Neural cell (in vitro differentiated cells): Measurements from ENCODE around the gene PLCD1. TPM values are rescaled to one million over a fixed set of nuclear protein-coding genes. Genes with fewer than 3 reads are reported as not detected.

Experiments used
- H2AFZ ChIP-seq: fragments of 200-600, 300-800 bp; sonication (generic), shearing (Covaris generic); 2 replicates; pipeline ENCODE4 v1.6.0; 2014; ENCODE audit warnings: low read depth, mild to moderate bottlenecking, antibody characterized with exemption, low read length, moderate library complexity
- H3F3A ChIP-seq: fragments of 200-600 bp; shearing (Covaris generic); 2 replicates; pipeline ENCODE4 v1.6.1; 2016; ENCODE audit warnings: mild to moderate bottlenecking, moderate library complexity, mixed read lengths, antibody characterized with exemption, low read length; ENCODE audit not compliant: insufficient read depth, poor library complexity, severe bottlenecking
- H3K27ac ChIP-seq: fragments of 200-600, 300-800 bp; sonication (generic), shearing (Covaris generic); 2 replicates; pipeline ENCODE4 v1.5.1; 2014; ENCODE audit warnings: mild to moderate bottlenecking, low read length, moderate library complexity
- H3K27me3 ChIP-seq: fragments of 300-800, 200-600 bp; sonication (generic), shearing (Covaris generic); 2 replicates; pipeline ENCODE4 v1.6.0; 2014; ENCODE audit warnings: mild to moderate bottlenecking, low read depth, low read length, moderate library complexity; ENCODE audit not compliant: insufficient read depth
- H3K36me3 ChIP-seq: fragments of 300-800, 200-600 bp; sonication (generic), shearing (Covaris generic); 2 replicates; pipeline ENCODE4 v1.5.1; 2014; ENCODE audit warnings: mild to moderate bottlenecking, antibody characterized with exemption, low read length, moderate library complexity; ENCODE audit not compliant: insufficient read depth
- H3K4me2 ChIP-seq: fragments of 300-800, 200-600 bp; sonication (generic), shearing (Covaris generic); 2 replicates; pipeline ENCODE4 v1.6.0; 2014; ENCODE audit warnings: mild to moderate bottlenecking, low read length
- H3K4me3 ChIP-seq: fragments of 300-800, 200-600 bp; sonication (generic), shearing (Covaris generic); 2 replicates; pipeline ENCODE4 v1.5.1; 2014; ENCODE audit warnings: mild to moderate bottlenecking, low read length, moderate library complexity
- H3K79me2 ChIP-seq: fragments of 200-600 bp; shearing (Covaris generic); replicated peaks from 2 replicates; pipeline ENCODE4 v1.6.0; 2014; ENCODE audit warnings: mild to moderate bottlenecking, low read length, moderate library complexity; ENCODE audit not compliant: insufficient read depth
- H3K9ac ChIP-seq: fragments of 300-800, 200-600 bp; sonication (generic), shearing (Covaris generic); 2 replicates; pipeline ENCODE4 v1.6.1; 2016; ENCODE audit warnings: mild to moderate bottlenecking, low read length, mixed read lengths
- H3K9me2 ChIP-seq: fragments of 200-600 bp; shearing (Covaris generic); 2 replicates; pipeline ENCODE4 v1.6.1; 2016; ENCODE audit warnings: mild to moderate bottlenecking, low read length, mixed read lengths; ENCODE audit not compliant: insufficient read depth
- H3K9me3 ChIP-seq: fragments of 200-600, 300-800 bp; sonication (generic), shearing (Covaris generic); 2 replicates; pipeline ENCODE4 v1.6.1; 2016; ENCODE audit warnings: mild to moderate bottlenecking, mixed run types, low read length, moderate library complexity, mixed read lengths
- H4K20me1 ChIP-seq: fragments of 200-600 bp; shearing (Covaris generic); 2 replicates; pipeline ENCODE4 v1.6.1; 2016; ENCODE audit warnings: mild to moderate bottlenecking, mixed run types; ENCODE audit not compliant: insufficient read depth
- EP300 ChIP-seq: fragments of 450-650 bp; conservative IDR thresholded peaks from 2 replicates; pipeline ENCODE4 v1.6.1; 2014; ENCODE audit warnings: antibody characterized with exemption, mild to moderate bottlenecking, moderate library complexity; ENCODE audit not compliant: poor library complexity, severe bottlenecking
- EZH2 ChIP-seq: fragments of 200-600, 300-800 bp; shearing (Covaris generic), sonication (generic); IDR thresholded peaks from 2 replicates; pipeline ENCODE4 v1.6.1; 2014; ENCODE audit warnings: antibody characterized with exemption, low read length, borderline replicate concordance, mild to moderate bottlenecking; ENCODE audit not compliant: insufficient read depth, poor library complexity, severe bottlenecking
- MXI1 ChIP-seq: fragments of 450-650 bp; conservative IDR thresholded peaks from 2 replicates; pipeline ENCODE4 v1.6.1; 2014; ENCODE audit warnings: antibody characterized with exemption, mild to moderate bottlenecking; ENCODE audit not compliant: poor library complexity, severe bottlenecking
- POLR2AphosphoS5 ChIP-seq: IDR thresholded peaks from 2 replicates; pipeline ENCODE4 v1.6.1; 2012
- RAD21 ChIP-seq: fragments of 450-650 bp; conservative IDR thresholded peaks from 2 replicates; pipeline ENCODE4 v1.6.1; 2014; ENCODE audit warnings: antibody characterized with exemption, mild to moderate bottlenecking, moderate library complexity
- SMC3 ChIP-seq: fragments of 450-650 bp; conservative IDR thresholded peaks from 2 replicates; pipeline ENCODE4 v1.6.1; 2014; ENCODE audit warnings: antibody characterized with exemption, mild to moderate bottlenecking, moderate library complexity; ENCODE audit not compliant: poor library complexity
- TAF1 ChIP-seq: IDR thresholded peaks from 2 replicates; pipeline ENCODE4 v1.6.1; 2012; ENCODE audit warnings: low read depth
- polyA plus RNA-seq: library from polyadenylated mRNA; depleted of rRNA; stranded (reverse); fragments of >200 nt; gene quantifications from 2 replicates; pipeline ENCODE4 v1.2.3, GENCODE V29; 2014
- TF ChIP-seq, protein P1 (sequence below): fragments of 450-650 bp; IDR thresholded peaks from 2 replicates; pipeline ENCODE4 v1.5.1; 2014; ENCODE audit warnings: antibody characterized with exemption, mild to moderate bottlenecking, moderate library complexity; ENCODE audit not compliant: poor library complexity, severe bottlenecking
- TF ChIP-seq, protein P2 (sequence below): IDR thresholded peaks from 2 replicates; pipeline ENCODE4 v1.6.1; 2012; ENCODE audit warnings: borderline replicate concordance

The PLCD1 gene
- polyA plus RNA-seq, 1 donor from 2014 or later: 4.6 TPM

DNA sequence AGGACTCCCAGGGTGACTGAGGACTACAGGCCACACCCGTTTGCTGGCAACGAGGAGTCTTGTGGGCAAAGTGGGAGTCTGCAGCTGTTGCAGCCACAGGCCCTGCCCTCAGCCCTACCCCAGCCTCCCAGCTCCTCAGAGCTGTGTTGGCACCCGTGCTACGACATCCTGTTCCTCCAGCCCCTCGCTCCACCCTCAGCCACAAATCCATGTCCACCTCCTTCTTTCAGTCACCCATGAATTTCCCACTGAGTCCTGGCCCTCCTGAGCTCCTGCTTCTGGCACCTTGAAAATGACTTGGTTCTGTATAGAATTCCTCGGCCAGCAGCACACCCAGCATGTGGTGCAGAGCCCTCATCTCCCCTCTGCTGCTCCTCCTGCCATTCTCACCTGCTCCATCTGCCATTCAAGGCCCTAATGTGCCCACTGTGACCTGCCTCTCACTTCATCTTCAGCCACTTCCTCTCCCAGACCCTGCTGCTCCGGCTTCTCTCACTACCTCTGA, 59.8 kb downstream of the PLCD1 start:
- Histone ChIP-seq H3K27ac (no peak overlapping the region), H3F3A (no peaks in the 10 kb centered on the region), H3K9me2 (no peaks in the 10 kb centered on the region), H3K79me2 (no peaks in the 10 kb centered on the region), H3K27me3 (no peaks in the 10 kb centered on the region), H3K4me3 (no peak overlapping the region), H3K4me2 (no peak overlapping the region), H3K9ac (no peak overlapping the region), H4K20me1 (no peaks in the 10 kb centered on the region), H2AFZ (no peak overlapping the region), H3K9me3 (no peaks in the 10 kb centered on the region), H3K36me3 (peaks cover 8% of the 10 kb centered on the region)
- TF ChIP-seq TAF1 (no peak), SMC3 (no peak), EP300 (no peak), POLR2AphosphoS5 (no peak), EZH2 (no peak), MXI1 (no peak), RAD21 (no peak)
- TF ChIP-seq, protein P1, sequence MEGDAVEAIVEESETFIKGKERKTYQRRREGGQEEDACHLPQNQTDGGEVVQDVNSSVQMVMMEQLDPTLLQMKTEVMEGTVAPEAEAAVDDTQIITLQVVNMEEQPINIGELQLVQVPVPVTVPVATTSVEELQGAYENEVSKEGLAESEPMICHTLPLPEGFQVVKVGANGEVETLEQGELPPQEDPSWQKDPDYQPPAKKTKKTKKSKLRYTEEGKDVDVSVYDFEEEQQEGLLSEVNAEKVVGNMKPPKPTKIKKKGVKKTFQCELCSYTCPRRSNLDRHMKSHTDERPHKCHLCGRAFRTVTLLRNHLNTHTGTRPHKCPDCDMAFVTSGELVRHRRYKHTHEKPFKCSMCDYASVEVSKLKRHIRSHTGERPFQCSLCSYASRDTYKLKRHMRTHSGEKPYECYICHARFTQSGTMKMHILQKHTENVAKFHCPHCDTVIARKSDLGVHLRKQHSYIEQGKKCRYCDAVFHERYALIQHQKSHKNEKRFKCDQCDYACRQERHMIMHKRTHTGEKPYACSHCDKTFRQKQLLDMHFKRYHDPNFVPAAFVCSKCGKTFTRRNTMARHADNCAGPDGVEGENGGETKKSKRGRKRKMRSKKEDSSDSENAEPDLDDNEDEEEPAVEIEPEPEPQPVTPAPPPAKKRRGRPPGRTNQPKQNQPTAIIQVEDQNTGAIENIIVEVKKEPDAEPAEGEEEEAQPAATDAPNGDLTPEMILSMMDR: no peak
- TF ChIP-seq, protein P2, sequence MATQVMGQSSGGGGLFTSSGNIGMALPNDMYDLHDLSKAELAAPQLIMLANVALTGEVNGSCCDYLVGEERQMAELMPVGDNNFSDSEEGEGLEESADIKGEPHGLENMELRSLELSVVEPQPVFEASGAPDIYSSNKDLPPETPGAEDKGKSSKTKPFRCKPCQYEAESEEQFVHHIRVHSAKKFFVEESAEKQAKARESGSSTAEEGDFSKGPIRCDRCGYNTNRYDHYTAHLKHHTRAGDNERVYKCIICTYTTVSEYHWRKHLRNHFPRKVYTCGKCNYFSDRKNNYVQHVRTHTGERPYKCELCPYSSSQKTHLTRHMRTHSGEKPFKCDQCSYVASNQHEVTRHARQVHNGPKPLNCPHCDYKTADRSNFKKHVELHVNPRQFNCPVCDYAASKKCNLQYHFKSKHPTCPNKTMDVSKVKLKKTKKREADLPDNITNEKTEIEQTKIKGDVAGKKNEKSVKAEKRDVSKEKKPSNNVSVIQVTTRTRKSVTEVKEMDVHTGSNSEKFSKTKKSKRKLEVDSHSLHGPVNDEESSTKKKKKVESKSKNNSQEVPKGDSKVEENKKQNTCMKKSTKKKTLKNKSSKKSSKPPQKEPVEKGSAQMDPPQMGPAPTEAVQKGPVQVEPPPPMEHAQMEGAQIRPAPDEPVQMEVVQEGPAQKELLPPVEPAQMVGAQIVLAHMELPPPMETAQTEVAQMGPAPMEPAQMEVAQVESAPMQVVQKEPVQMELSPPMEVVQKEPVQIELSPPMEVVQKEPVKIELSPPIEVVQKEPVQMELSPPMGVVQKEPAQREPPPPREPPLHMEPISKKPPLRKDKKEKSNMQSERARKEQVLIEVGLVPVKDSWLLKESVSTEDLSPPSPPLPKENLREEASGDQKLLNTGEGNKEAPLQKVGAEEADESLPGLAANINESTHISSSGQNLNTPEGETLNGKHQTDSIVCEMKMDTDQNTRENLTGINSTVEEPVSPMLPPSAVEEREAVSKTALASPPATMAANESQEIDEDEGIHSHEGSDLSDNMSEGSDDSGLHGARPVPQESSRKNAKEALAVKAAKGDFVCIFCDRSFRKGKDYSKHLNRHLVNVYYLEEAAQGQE: no peak

- H3K9me2 ChIP-seq: no peaks in the 10 kb centered on the region
- no peak overlapping the region for H3K4me3 ChIP-seq
- no peaks in the 10 kb centered on the region for H3F3A ChIP-seq
- TF ChIP-seq SMC3 (no peak), RAD21 (no peak), MXI1 (no peak), EP300 (no peak), TAF1 (no peak), POLR2AphosphoS5 (no peak), EZH2 (no peak)
- TF ChIP-seq, protein P2: no peak
- TF ChIP-seq, protein P1: no peak
- no peak overlapping the region for H3K4me2 ChIP-seq
- H3K27ac ChIP-seq: no peak overlapping the region
- H2AFZ ChIP-seq: no peak overlapping the region
- peaks cover 2% of the 10 kb centered on the region for H3K36me3 ChIP-seq
- no peaks in the 10 kb centered on the region for H3K27me3 ChIP-seq
- H3K9me3 ChIP-seq: no peaks in the 10 kb centered on the region
- H3K9ac ChIP-seq: no peak overlapping the region
- H4K20me1 ChIP-seq: no peaks in the 10 kb centered on the region
- H3K79me2 ChIP-seq: no peaks in the 10 kb centered on the region
Observed at GRCh38 chr3:37968813-37969595, 60.4 kb downstream of the PLCD1 start.
